Kidney (tissue), 14 donors: ENCODE results near the gene PARP11. TPM values are rescaled to one million over a fixed set of nuclear protein-coding genes. Genes with fewer than 3 reads are reported as not detected.

Source experiments
- DNase-seq, 5 donors: peaks; one replicate each; pipeline ENCODE4 v3.0.0-alpha.2; 2013 to 2020
- FAIRE-seq: peaks from 2 replicates; lab custom pipeline; 2012; peaks lifted over from hg19 to GRCh38; lab: Jason Lieb, UNC
- H3K27ac ChIP-seq, 2 donors: one replicate each; pipeline ENCODE4 v1.7.0; 2013; ENCODE audit warnings: low read depth in 2 of 2, low read length in 2 of 2, inconsistent platforms in 1 of 2
- H3K27me3 ChIP-seq: one replicate; pipeline ENCODE4 v1.7.1; 2013; ENCODE audit warnings: low read length, inconsistent platforms; ENCODE audit not compliant: control insufficient read depth, insufficient read depth
- H3K36me3 ChIP-seq, 3 donors: one replicate each; pipeline versions ENCODE4 v1.7.0 to v1.7.1; 2013; ENCODE audit warnings: low read length in 3 of 3, control low read depth in 1 of 3, inconsistent platforms in 1 of 3; ENCODE audit not compliant: insufficient read depth in 3 of 3, control insufficient read depth in 2 of 3
- H3K4me1 ChIP-seq, 3 donors: one replicate each; pipeline versions ENCODE4 v1.7.0 to v1.7.1; 2013; ENCODE audit warnings: low read length in 3 of 3, inconsistent platforms in 1 of 3, low read depth in 1 of 3; ENCODE audit not compliant: control insufficient read depth in 2 of 3, insufficient read depth in 2 of 3
- H3K4me3 ChIP-seq, 3 donors: one replicate each; pipeline versions ENCODE4 v1.7.0 to v1.8.1; 2013; ENCODE audit warnings: low read length in 3 of 3, control low read depth in 1 of 3, inconsistent platforms in 1 of 3
- H3K9ac ChIP-seq, 3 donors: one replicate each; pipeline versions ENCODE4 v1.7.0 to v1.7.1; 2013; ENCODE audit warnings: low read length in 3 of 3, control low read depth in 1 of 3, inconsistent platforms in 1 of 3
- H3K9me3 ChIP-seq, 3 donors: one replicate each; pipeline versions ENCODE4 v1.7.0 to v1.7.1; 2013; ENCODE audit warnings: low read length in 3 of 3, control low read depth in 1 of 3, inconsistent platforms in 1 of 3; ENCODE audit not compliant: control insufficient read depth in 2 of 3, insufficient read depth in 1 of 3
- CTCF ChIP-seq: IDR thresholded peaks from 3 replicates; pipeline ENCODE4 v1.5.1; 2012; ENCODE audit warnings: mild to moderate bottlenecking, moderate library complexity, borderline replicate concordance; ENCODE audit not compliant: insufficient read depth; ENCODE audit errors: extremely low read depth
- intact Hi-C: fragments of 100-400 bp; cut with DNase I; formaldehyde crosslinking; loops from one replicate; pipeline ENCODE4 v1.11.1; 2022
- polyA plus RNA-seq: library from polyadenylated mRNA; stranded (reverse); fragments of 350-450 nt; fragmentation: Illumina TruSeq; extraction: RNeasy Lipid Tissue Mini Kit (QIAGEN cat#74804); gene quantifications from one replicate; pipeline ENCODE4 v1.2.3, GENCODE V29; 2014; ENCODE audit warnings: low read depth, low replicate concordance; ENCODE audit not compliant: insufficient read depth
- total RNA-seq: library from RNA; stranded (reverse); fragmentation: NEBNext Ultra II Directional; extraction: Animal tissue kit (Norgen Biotek cat#: 25700); gene quantifications from one replicate; pipeline ENCODE4 v1.2.1, GENCODE V29; 2021
- donor health status: control.
- donor health status: control.
- donor health status: control.
- donor health status: control.
- donor health status: control.
- donor health status: DM: yes; HTN: yes; CAD: no.
- donor health status: Normal renal cell carcinoma (clear cell type).

Gene PARP11
- total and polyA plus RNA-seq, 2 donors from 2014 or later: 2.6 to 13.1 TPM

GRCh38 chr12:3882896-3883564 lies 9.8 kb upstream of the PARP11 start:
- Histone ChIP-seq H3K4me3 (no peak overlapping the region), H3K9me3 (peaks cover 0 to 3% (median 0%) of the 10 kb centered on the region in 3 donors), H3K9ac (no peak overlapping the region), H3K27me3 (no peaks in the 10 kb centered on the region), H3K36me3 (no peaks in the 10 kb centered on the region), H3K4me1 (no peaks in the 10 kb centered on the region), H3K27ac (no peak overlapping the region)
- DNase-seq (peak in 2 of 5 donors; percentile 64 to 74), FAIRE-seq (no peak)
- TF ChIP-seq CTCF: no peak
- intact Hi-C loops: loop anchor here (10.0 kb wide), 2 partner anchors 152 to 392 kb away; partner anchors contain the start of gene CCND2

GRCh38 chr12:3882406-3882805 lies 9.2 kb upstream of the PARP11 start:
- Histone ChIP-seq H3K27me3 (no peaks in the 10 kb centered on the region), H3K4me3 (no peak overlapping the region), H3K9me3 (peaks cover 0 to 3% (median 0%) of the 10 kb centered on the region in 3 donors), H3K36me3 (no peaks in the 10 kb centered on the region), H3K9ac (no peak overlapping the region), H3K27ac (no peak overlapping the region), H3K4me1 (no peaks in the 10 kb centered on the region)
- FAIRE-seq (no peak), DNase-seq (no peak)
- TF ChIP-seq CTCF: no peak
- intact Hi-C loops: loop anchor here (10.0 kb wide), 2 partner anchors 152 to 392 kb away; partner anchors contain the start of gene CCND2

GRCh38 chr12:3881281-3881950 lies 8.2 kb upstream of the PARP11 start:
- no peaks in the 10 kb centered on the region for H3K4me1 ChIP-seq
- intact Hi-C loops: loop anchor here (10.0 kb wide), 2 partner anchors 153 to 393 kb away; partner anchors contain the start of gene CCND2
- TF ChIP-seq CTCF: no peak
- no peak overlapping the region for H3K4me3 ChIP-seq
- no peaks in the 10 kb centered on the region for H3K36me3 ChIP-seq
- no peaks in the 10 kb centered on the region for H3K27me3 ChIP-seq
- DNase-seq: no peak
- no peak overlapping the region for H3K27ac ChIP-seq
- H3K9ac ChIP-seq: no peak overlapping the region
- peaks cover 0 to 3% (median 0%) of the 10 kb centered on the region in 3 donors for H3K9me3 ChIP-seq
- no peak for FAIRE-seq
